Neural crest cell (in vitro differentiated cells): ENCODE measurements around the gene KDM5C. TPM values are rescaled to one million over a fixed set of nuclear protein-coding genes. Genes with fewer than 3 reads are reported as not detected.

ENCODE experiments used
- DNase-seq: peaks from one replicate; pipeline ENCODE4 v3.0.0; 2021; ENCODE audit warnings: low read depth, mixed read lengths, low spot score
- H3K27ac Mint-ChIP-seq: one replicate; pipeline ENCODE4 v1.8.0; 2021; ENCODE audit warnings: mild to moderate bottlenecking, mixed read lengths; ENCODE audit not compliant: unreplicated experiment
- H3K27me3 Mint-ChIP-seq: 2 replicates; pipeline ENCODE4 v1.8.0; 2021; ENCODE audit warnings: low read depth, mild to moderate bottlenecking, mixed read lengths
- H3K36me3 Mint-ChIP-seq: 2 replicates; pipeline ENCODE4 v1.8.0; 2021; ENCODE audit warnings: low read depth, mild to moderate bottlenecking, mixed read lengths
- H3K4me1 Mint-ChIP-seq: 2 replicates; pipeline ENCODE4 v1.8.0; 2021; ENCODE audit warnings: mixed read lengths
- H3K4me3 Mint-ChIP-seq: one replicate; pipeline ENCODE4 v1.8.0; 2021; ENCODE audit warnings: mild to moderate bottlenecking, mixed read lengths
- H3K9me3 Mint-ChIP-seq: 2 replicates; pipeline ENCODE4 v1.8.0; 2021; ENCODE audit warnings: mixed read lengths
- CTCF ChIP-seq: fragments of 200-600 bp; sonication (generic); conservative IDR thresholded peaks from 2 replicates; pipeline ENCODE4 v1.5.0; 2021; ENCODE audit warnings: antibody characterized with exemption, mild to moderate bottlenecking
- total RNA-seq: library from RNA; stranded (reverse); gene quantifications from 2 replicates; pipeline ENCODE4 v1.2.1, GENCODE V29; 2021

The KDM5C gene
- total RNA-seq, 1 donor from 2014 or later = 98.7 TPM

GRCh38 chrX:53163436-53163835 is 61.6 kb downstream of the KDM5C start:
- peaks cover 4% of the 10 kb centered on the region for H3K4me1 Mint-ChIP-seq
- no peak overlapping the region for H3K4me3 Mint-ChIP-seq
- H3K27me3 Mint-ChIP-seq = no peaks in the 10 kb centered on the region
- H3K36me3 Mint-ChIP-seq = no peaks in the 10 kb centered on the region
- peaks cover 3% of the 10 kb centered on the region for H3K9me3 Mint-ChIP-seq
- no peak for TF ChIP-seq CTCF
- no peak overlapping the region for H3K27ac Mint-ChIP-seq
- no peak for DNase-seq

- DNase-seq = no peak
- Mint-ChIP-seq H3K27ac (no peak overlapping the region), H3K4me1 (peaks cover 4% of the 10 kb centered on the region), H3K9me3 (peaks cover 15% of the 10 kb centered on the region), H3K27me3 (no peaks in the 10 kb centered on the region), H3K4me3 (no peak overlapping the region), H3K36me3 (peaks cover 6% of the 10 kb centered on the region)
- no peak for TF ChIP-seq CTCF
Measured at GRCh38 chrX:53160297-53160983, 64.6 kb downstream of the KDM5C start.

GRCh38 chrX:53159184-53159583 is 65.8 kb downstream of the KDM5C start:
- no peak overlapping the region for H3K27ac Mint-ChIP-seq
- H3K27me3 Mint-ChIP-seq = no peaks in the 10 kb centered on the region
- peaks cover 18% of the 10 kb centered on the region for H3K9me3 Mint-ChIP-seq
- DNase-seq = no peak
- no peak for TF ChIP-seq CTCF
- H3K36me3 Mint-ChIP-seq = peaks cover 9% of the 10 kb centered on the region
- H3K4me3 Mint-ChIP-seq = no peak overlapping the region
- peaks cover 4% of the 10 kb centered on the region for H3K4me1 Mint-ChIP-seq

DNA sequence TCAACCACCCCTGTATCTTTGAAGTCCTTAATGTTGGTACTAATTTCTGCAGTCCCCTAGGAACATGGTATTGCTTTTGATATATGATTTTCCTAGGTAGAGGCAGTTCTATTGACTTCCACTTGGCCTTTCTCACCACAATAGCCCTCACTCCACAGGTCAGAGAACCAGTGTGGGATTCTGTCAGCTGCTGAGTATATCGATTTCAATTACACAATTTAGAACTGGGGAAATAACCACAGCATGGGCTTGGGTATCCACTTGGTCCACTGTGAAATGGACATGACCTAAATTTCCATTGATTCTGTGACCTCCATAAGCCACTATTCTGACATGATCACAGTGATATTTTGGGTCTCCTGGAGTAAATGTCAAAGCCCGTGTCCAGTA is 68.8 kb downstream of the KDM5C start:
- H3K4me1 Mint-ChIP-seq = no peaks in the 10 kb centered on the region

GRCh38 chrX:53155512-53156206 is 69.3 kb downstream of the KDM5C start:
- Mint-ChIP-seq H3K4me1 (no peaks in the 10 kb centered on the region), H3K27ac (no peak overlapping the region), H3K36me3 (peaks cover 29% of the 10 kb centered on the region), H3K27me3 (no peaks in the 10 kb centered on the region), H3K9me3 (peaks cover 29% of the 10 kb centered on the region), H3K4me3 (no peak overlapping the region)
- no peak for TF ChIP-seq CTCF
- no peak for DNase-seq

More for the DNA sequence above, 68.8 kb downstream of the KDM5C start:
- no peak overlapping the region for H3K27ac Mint-ChIP-seq
- no peaks in the 10 kb centered on the region for H3K27me3 Mint-ChIP-seq
- H3K9me3 Mint-ChIP-seq = peaks cover 28% of the 10 kb centered on the region
- DNase-seq = no peak
- H3K4me3 Mint-ChIP-seq = no peak overlapping the region
- no peak for TF ChIP-seq CTCF
- H3K36me3 Mint-ChIP-seq = peaks cover 29% of the 10 kb centered on the region
